Activated CD4-positive, alpha-beta T cell treated with anti-CD3 and anti-CD28 coated beads, Interleukin-2, amount 10 ng/mL, durations not matched to agents 24 days and 14 days (primary cell): ENCODE data around the gene PGAM2. TPM values are rescaled to one million over a fixed set of nuclear protein-coding genes. Genes with fewer than 3 reads are reported as not detected.

Experiments used
- DNase-seq: peaks from one replicate; pipeline ENCODE4 v3.0.0; 2022
- H3K27ac Mint-ChIP-seq: one replicate; pipeline ENCODE4 v1.8.0; 2022; ENCODE audit warnings: mild to moderate bottlenecking, mixed read lengths
- H3K27me3 Mint-ChIP-seq: one replicate; pipeline ENCODE4 v1.8.0; 2022; ENCODE audit warnings: mixed read lengths
- H3K36me3 Mint-ChIP-seq: one replicate; pipeline ENCODE4 v1.8.0; 2022; ENCODE audit warnings: low read depth, mild to moderate bottlenecking, mixed read lengths
- H3K4me1 Mint-ChIP-seq: one replicate; pipeline ENCODE4 v1.8.0; 2021; ENCODE audit warnings: mixed read lengths
- H3K4me3 Mint-ChIP-seq: one replicate; pipeline ENCODE4 v1.8.0; 2022; ENCODE audit warnings: mild to moderate bottlenecking, moderate library complexity, mixed read lengths
- H3K9me3 Mint-ChIP-seq: one replicate; pipeline ENCODE4 v1.8.0; 2021; ENCODE audit warnings: mixed read lengths
- intact Hi-C: fragments of 100-400 bp; cut with micrococcal nuclease; formaldehyde crosslinking; loops from one replicate; pipeline ENCODE4 v1.15.1; 2023
- total RNA-seq: library from RNA; stranded (reverse); gene quantifications from 2 replicates; pipeline ENCODE4 v1.2.3, GENCODE V29; 2022

Gene PGAM2
- total RNA-seq, 1 donor from 2014 or later = 0.42 TPM

- intact Hi-C loops = no loop called here
- peak; percentile 69 for DNase-seq
- H3K36me3 Mint-ChIP-seq = peaks cover 43% of the 10 kb centered on the region
- peaks cover 11% of the 10 kb centered on the region for H3K4me1 Mint-ChIP-seq
- no peaks in the 10 kb centered on the region for H3K27me3 Mint-ChIP-seq
- no peak overlapping the region for H3K27ac Mint-ChIP-seq
- no peaks in the 10 kb centered on the region for H3K9me3 Mint-ChIP-seq
- H3K4me3 Mint-ChIP-seq = no peak overlapping the region
Observed at GRCh38 chr7:44073664-44074348, 8.4 kb upstream of the PGAM2 start.

- intact Hi-C loops = no loop called here
- H3K27ac Mint-ChIP-seq = no peak overlapping the region
- H3K9me3 Mint-ChIP-seq = no peaks in the 10 kb centered on the region
- no peaks in the 10 kb centered on the region for H3K27me3 Mint-ChIP-seq
- H3K36me3 Mint-ChIP-seq = peaks cover 33% of the 10 kb centered on the region
- H3K4me3 Mint-ChIP-seq = no peak overlapping the region
- DNase-seq = peak; percentile 76
- peaks cover 1% of the 10 kb centered on the region for H3K4me1 Mint-ChIP-seq
Observed at GRCh38 chr7:44072364-44073231, 7.2 kb upstream of the PGAM2 start.

GRCh38 chr7:44071726-44072363 lies 6.5 kb upstream of the PGAM2 start:
- H3K4me1 Mint-ChIP-seq = no peaks in the 10 kb centered on the region
- no peak overlapping the region for H3K4me3 Mint-ChIP-seq
- H3K27me3 Mint-ChIP-seq = no peaks in the 10 kb centered on the region
- no peaks in the 10 kb centered on the region for H3K9me3 Mint-ChIP-seq
- no peak overlapping the region for H3K27ac Mint-ChIP-seq
- peaks cover 30% of the 10 kb centered on the region for H3K36me3 Mint-ChIP-seq
- intact Hi-C loops = no loop called here
- no peak for DNase-seq

GRCh38 chr7:44068054-44068453 lies 2.7 kb upstream of the PGAM2 start:
- no peak for DNase-seq
- Mint-ChIP-seq H3K36me3 (peaks cover 16% of the 10 kb centered on the region), H3K27ac (peak overlapping the region; percentile 3), H3K4me3 (no peak overlapping the region), H3K27me3 (no peaks in the 10 kb centered on the region), H3K4me1 (no peaks in the 10 kb centered on the region), H3K9me3 (no peaks in the 10 kb centered on the region)
- intact Hi-C loops = no loop called here

GRCh38 chr7:44067064-44067951 lies 1.9 kb upstream of the PGAM2 start:
- Mint-ChIP-seq H3K4me1 (no peaks in the 10 kb centered on the region), H3K4me3 (no peak overlapping the region), H3K9me3 (no peaks in the 10 kb centered on the region), H3K27ac (peak overlapping the region; percentile 61), H3K36me3 (peaks cover 11% of the 10 kb centered on the region), H3K27me3 (no peaks in the 10 kb centered on the region)
- DNase-seq = no peak
- intact Hi-C loops = no loop called here

- DNase-seq = no peak
Observed at GRCh38 chr7:44066494-44067063, 1.2 kb upstream of the PGAM2 start.

GRCh38 chr7:44066111-44066460 lies 719 bp upstream of the PGAM2 start:
- no peaks in the 10 kb centered on the region for H3K4me1 Mint-ChIP-seq
- H3K9me3 Mint-ChIP-seq = no peaks in the 10 kb centered on the region
- no peak for DNase-seq
- intact Hi-C loops = no loop called here
- H3K27ac Mint-ChIP-seq = no peak overlapping the region
- no peaks in the 10 kb centered on the region for H3K27me3 Mint-ChIP-seq
- peaks cover 11% of the 10 kb centered on the region for H3K36me3 Mint-ChIP-seq
- H3K4me3 Mint-ChIP-seq = no peak overlapping the region

More at GRCh38 chr7:44066494-44067063, 1.2 kb upstream of the PGAM2 start:
- intact Hi-C loops = no loop called here
- no peaks in the 10 kb centered on the region for H3K27me3 Mint-ChIP-seq
- peaks cover 10% of the 10 kb centered on the region for H3K36me3 Mint-ChIP-seq
- H3K27ac Mint-ChIP-seq = peak overlapping the region; percentile 61
- no peak overlapping the region for H3K4me3 Mint-ChIP-seq
- no peaks in the 10 kb centered on the region for H3K9me3 Mint-ChIP-seq
- no peaks in the 10 kb centered on the region for H3K4me1 Mint-ChIP-seq

- intact Hi-C loops = no loop called here
- H3K36me3 Mint-ChIP-seq = peaks cover 17% of the 10 kb centered on the region
- H3K4me3 Mint-ChIP-seq = no peak overlapping the region
- no peaks in the 10 kb centered on the region for H3K4me1 Mint-ChIP-seq
- no peak for DNase-seq
- peak overlapping the region; percentile 37 for H3K27ac Mint-ChIP-seq
- no peaks in the 10 kb centered on the region for H3K27me3 Mint-ChIP-seq
- no peaks in the 10 kb centered on the region for H3K9me3 Mint-ChIP-seq
Observed at GRCh38 chr7:44064791-44065430, 456 bp downstream of the PGAM2 start.

- Mint-ChIP-seq H3K27ac (no peak overlapping the region), H3K36me3 (peaks cover 21% of the 10 kb centered on the region), H3K9me3 (no peaks in the 10 kb centered on the region), H3K4me3 (no peak overlapping the region), H3K4me1 (no peaks in the 10 kb centered on the region), H3K27me3 (no peaks in the 10 kb centered on the region)
- no peak for DNase-seq
- intact Hi-C loops = no loop called here
Observed at GRCh38 chr7:44063894-44064651, 1.3 kb downstream of the PGAM2 start.

GRCh38 chr7:44063547-44063893 lies 1.8 kb downstream of the PGAM2 start:
- no peaks in the 10 kb centered on the region for H3K4me1 Mint-ChIP-seq
- H3K4me3 Mint-ChIP-seq = no peak overlapping the region
- no peaks in the 10 kb centered on the region for H3K27me3 Mint-ChIP-seq
- DNase-seq = no peak
- H3K9me3 Mint-ChIP-seq = no peaks in the 10 kb centered on the region
- H3K36me3 Mint-ChIP-seq = peaks cover 26% of the 10 kb centered on the region
- no peak overlapping the region for H3K27ac Mint-ChIP-seq
- intact Hi-C loops = no loop called here

- DNase-seq = no peak
- Mint-ChIP-seq H3K9me3 (no peaks in the 10 kb centered on the region), H3K27me3 (no peaks in the 10 kb centered on the region), H3K36me3 (peaks cover 30% of the 10 kb centered on the region), H3K4me3 (no peak overlapping the region), H3K4me1 (no peaks in the 10 kb centered on the region), H3K27ac (no peak overlapping the region)
- intact Hi-C loops = no loop called here
Observed at GRCh38 chr7:44062903-44063295, 2.5 kb downstream of the PGAM2 start.

- Mint-ChIP-seq H3K36me3 (peaks cover 35% of the 10 kb centered on the region), H3K4me1 (no peaks in the 10 kb centered on the region), H3K27me3 (no peaks in the 10 kb centered on the region), H3K9me3 (no peaks in the 10 kb centered on the region), H3K27ac (no peak overlapping the region), H3K4me3 (no peak overlapping the region)
- intact Hi-C loops = no loop called here
- no peak for DNase-seq
Observed at GRCh38 chr7:44062180-44062902, 3.0 kb downstream of the PGAM2 start.
